ENCODE data around the gene CEP250.
A peak's percentile ranks its signal among the peaks of the same experiment; 100 is the strongest.

CEP250 gene

GRCh38 chr20:35463455-35464300, 8.3 kb downstream of the CEP250 start:
- no peaks in the 10 kb centered on the region for H3K36me3 ChIP-seq (ENCODE audit: low read length)
- H3K9ac ChIP-seq (ENCODE audit: low read length), result no peak overlapping the region
- no peak overlapping the region for H2AFZ ChIP-seq (ENCODE audit: low read depth, low read length, severe bottlenecking)
- H3K79me2 ChIP-seq (ENCODE audit: insufficient read depth, low read length), result no peaks in the 10 kb centered on the region
- no peaks in the 10 kb centered on the region for H4K20me1 ChIP-seq (ENCODE audit: low read depth, low read length)
- TF ChIP-seq CTCF (IDR thresholded peaks at IDR 0.05; ENCODE audit: insufficient read depth, low read length, poor library complexity, severe bottlenecking) (peak; percentile 73), EZH2phosphoT487 (conservative IDR thresholded peaks at IDR 0.05; ENCODE audit: low read length) (no peak)
- no peak overlapping the region for H3K27ac ChIP-seq (ENCODE audit: low read depth, low read length)
- H3K9me2 ChIP-seq (replicated peaks; ENCODE audit: insufficient read depth, low read length), result no peaks in the 10 kb centered on the region
- no peak overlapping the region for H3K4me2 ChIP-seq (ENCODE audit: low read depth, low read length, poor library complexity, severe bottlenecking)
- no peaks in the 10 kb centered on the region for H3K27me3 ChIP-seq (ENCODE audit: low read length)
- H3K9me3 ChIP-seq (ENCODE audit: insufficient read depth, low read length), result no peaks in the 10 kb centered on the region
- H3F3A ChIP-seq (ENCODE audit: insufficient read depth), result no peaks in the 10 kb centered on the region
- H3K4me3 ChIP-seq (ENCODE audit: insufficient read depth, low read length, poor library complexity, severe bottlenecking), result no peak overlapping the region

- TF ChIP-seq EZH2phosphoT487 (conservative IDR thresholded peaks at IDR 0.05; ENCODE audit: low read length), result no peak
- no peak for TF ChIP-seq CTCF (IDR thresholded peaks at IDR 0.05; ENCODE audit: insufficient read depth, low read length, poor library complexity, severe bottlenecking)
Observed at GRCh38 chr20:35465976-35466375, 10.6 kb downstream of the CEP250 start.

DNA sequence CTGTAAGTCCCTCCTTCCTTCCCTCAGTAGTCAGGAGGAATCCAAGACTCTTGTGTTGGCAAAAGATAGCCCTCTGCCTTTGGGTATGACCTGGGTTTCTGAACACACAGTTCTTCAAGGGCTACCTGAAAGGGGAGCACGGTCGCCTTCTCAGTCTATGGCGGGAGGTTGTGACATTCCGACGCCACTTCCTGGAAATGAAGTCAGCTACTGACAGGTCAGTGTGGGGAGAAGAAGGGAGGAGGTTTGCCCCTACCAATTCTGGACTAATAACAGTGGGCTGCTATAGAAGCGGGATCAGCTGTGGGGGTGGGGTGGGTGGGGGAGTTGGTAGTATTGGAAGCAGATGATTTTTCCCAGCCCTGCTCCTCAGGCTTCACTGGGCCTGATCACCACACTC, 11.5 kb downstream of the CEP250 start:
- TF ChIP-seq CTCF (IDR thresholded peaks at IDR 0.05; ENCODE audit: insufficient read depth, low read length, poor library complexity, severe bottlenecking) (no peak), EZH2phosphoT487 (conservative IDR thresholded peaks at IDR 0.05; ENCODE audit: low read length) (no peak)
- no peak overlapping the region for H3K4me2 ChIP-seq (ENCODE audit: low read depth, low read length, poor library complexity, severe bottlenecking)
- no peak overlapping the region for H2AFZ ChIP-seq (ENCODE audit: low read depth, low read length, severe bottlenecking)
- no peak overlapping the region for H3K9ac ChIP-seq (ENCODE audit: low read length)
- no peaks in the 10 kb centered on the region for H3K9me2 ChIP-seq (replicated peaks; ENCODE audit: insufficient read depth, low read length)
- H3K36me3 ChIP-seq (ENCODE audit: low read length), result no peaks in the 10 kb centered on the region
- no peaks in the 10 kb centered on the region for H4K20me1 ChIP-seq (ENCODE audit: low read depth, low read length)
- H3F3A ChIP-seq (ENCODE audit: insufficient read depth), result no peaks in the 10 kb centered on the region
- no peaks in the 10 kb centered on the region for H3K27me3 ChIP-seq (ENCODE audit: low read length)
- H3K9me3 ChIP-seq (ENCODE audit: insufficient read depth, low read length), result no peaks in the 10 kb centered on the region
- H3K4me3 ChIP-seq (ENCODE audit: insufficient read depth, low read length, poor library complexity, severe bottlenecking), result no peak overlapping the region
- H3K79me2 ChIP-seq (ENCODE audit: insufficient read depth, low read length), result no peaks in the 10 kb centered on the region
- no peak overlapping the region for H3K27ac ChIP-seq (ENCODE audit: low read depth, low read length)

More at GRCh38 chr20:35465976-35466375, 10.6 kb downstream of the CEP250 start:
- Histone ChIP-seq H3K79me2 (ENCODE audit: insufficient read depth, low read length) (no peaks in the 10 kb centered on the region), H3K9me2 (replicated peaks; ENCODE audit: insufficient read depth, low read length) (no peaks in the 10 kb centered on the region), H3K36me3 (ENCODE audit: low read length) (no peaks in the 10 kb centered on the region), H3K27me3 (ENCODE audit: low read length) (no peaks in the 10 kb centered on the region), H3K9me3 (ENCODE audit: insufficient read depth, low read length) (no peaks in the 10 kb centered on the region), H4K20me1 (ENCODE audit: low read depth, low read length) (no peaks in the 10 kb centered on the region), H3K4me2 (ENCODE audit: low read depth, low read length, poor library complexity, severe bottlenecking) (no peak overlapping the region), H2AFZ (ENCODE audit: low read depth, low read length, severe bottlenecking) (no peak overlapping the region), H3K27ac (ENCODE audit: low read depth, low read length) (no peak overlapping the region), H3K9ac (ENCODE audit: low read length) (no peak overlapping the region), H3F3A (ENCODE audit: insufficient read depth) (no peaks in the 10 kb centered on the region), H3K4me3 (ENCODE audit: insufficient read depth, low read length, poor library complexity, severe bottlenecking) (no peak overlapping the region)
